MCF 10A (cell line): ENCODE measurements around the gene SCAP. TPM values are rescaled to one million over a fixed set of nuclear protein-coding genes. Genes with fewer than 3 reads are reported as not detected.

Experiments
- BruUV-seq: library from RNA; stranded (reverse); fragments of 400-500 nt; replicated peaks from 2 replicates; lab custom pipeline; 2021; lab: Mats Ljungman, UMichigan
- CTCF ChIA-PET: fragments of 300-600 bp; sonication (Branson Sonifier 250); formaldehyde crosslinking; extraction: SDS; loops from one replicate; lab custom pipeline; 2021; ENCODE audit warnings: antibody characterized with exemption, inconsistent platforms; lab: Yijun Ruan, JAX
- POLR2A ChIA-PET: fragments of 300-600, 350-650 bp; sonication (Branson Sonifier 250); formaldehyde crosslinking; extraction: SDS; loops from one replicate; lab custom pipeline; 2020; ENCODE audit warnings: antibody characterized with exemption, inconsistent platforms; lab: Yijun Ruan, JAX
- DNase-seq: peaks from one replicate; pipeline ENCODE4 v3.0.0-alpha.2; 2018; ENCODE audit not compliant: unreplicated experiment
- H3K27ac Mint-ChIP-seq: one replicate; pipeline ENCODE4 v1.8.0; 2022; ENCODE audit warnings: mild to moderate bottlenecking, low read depth, mixed read lengths; ENCODE audit not compliant: unreplicated experiment
- H3K27me3 Mint-ChIP-seq: one replicate; pipeline ENCODE4 v1.8.0; 2022; ENCODE audit warnings: mixed read lengths; ENCODE audit not compliant: insufficient read depth, unreplicated experiment
- H3K36me3 Mint-ChIP-seq: one replicate; pipeline ENCODE4 v1.8.0; 2022; ENCODE audit warnings: mild to moderate bottlenecking, moderate library complexity, mixed read lengths; ENCODE audit not compliant: insufficient read depth, unreplicated experiment
- H3K4me1 Mint-ChIP-seq: one replicate; pipeline ENCODE4 v1.8.0; 2022; ENCODE audit warnings: mixed read lengths; ENCODE audit not compliant: insufficient read depth, unreplicated experiment
- H3K4me3 Mint-ChIP-seq: one replicate; pipeline ENCODE4 v1.8.0; 2022; ENCODE audit warnings: mild to moderate bottlenecking, moderate library complexity, mixed read lengths; ENCODE audit not compliant: unreplicated experiment
- H3K9me3 Mint-ChIP-seq: one replicate; pipeline ENCODE4 v1.8.0; 2022; ENCODE audit warnings: mixed read lengths; ENCODE audit not compliant: unreplicated experiment
- CTCF ChIP-seq: fragments of 200-600 bp; IDR thresholded peaks from one replicate; pipeline ENCODE4 v1.8.0; 2022; ENCODE audit warnings: antibody characterized with exemption, mild to moderate bottlenecking; ENCODE audit not compliant: unreplicated experiment
- intact Hi-C: fragments of 100-400 bp; cut with micrococcal nuclease; formaldehyde crosslinking; loops from 2 replicates; pipeline ENCODE4 v1.14.1; 2022
- total RNA-seq: library from RNA; stranded (reverse); gene quantifications from 2 replicates; pipeline ENCODE4 v1.2.3, GENCODE V29; 2022

Gene SCAP
- total RNA-seq, 1 experiment from 2014 or later, result 87.8 TPM

- CTCF ChIA-PET, result interaction anchor here (0.5 kb wide), 1 partner anchor 703 kb away, joined by 3 read pairs; no protein-coding TSS in a partner anchor
- no peaks in the 10 kb centered on the region for H3K9me3 Mint-ChIP-seq
- H3K27ac Mint-ChIP-seq, result no peak overlapping the region
- POLR2A ChIA-PET, result no interaction called here
- intact Hi-C loops, result loop anchor here (5.0 kb wide), 1 partner anchor 102 kb away; the partner anchor contains the start of genes KIF9 and KLHL18
- peaks cover 33% of the 10 kb centered on the region for H3K4me1 Mint-ChIP-seq
- no TSS peak for BruUV-seq
- no peak overlapping the region for H3K4me3 Mint-ChIP-seq
- H3K36me3 Mint-ChIP-seq, result peaks cover 44% of the 10 kb centered on the region
- no peak for DNase-seq
- no peak for TF ChIP-seq CTCF
- no peaks in the 10 kb centered on the region for H3K27me3 Mint-ChIP-seq
Measured at GRCh38 chr3:47384425-47384824, 91.3 kb downstream of the SCAP start.

- Mint-ChIP-seq H3K27me3 (no peaks in the 10 kb centered on the region), H3K27ac (peak overlapping the region; percentile 99), H3K4me1 (peaks cover 33% of the 10 kb centered on the region), H3K9me3 (no peaks in the 10 kb centered on the region), H3K4me3 (peak overlapping the region; percentile 97), H3K36me3 (peaks cover 19% of the 10 kb centered on the region)
- intact Hi-C loops, result loop anchor here (5.0 kb wide), 1 partner anchor 99 kb away; the partner anchor contains the start of genes KIF9 and KLHL18
- ChIA-PET POLR2A (interaction anchor here (0.5 to 2.0 kb wide), 22 partner anchors 8 to 887 kb away, joined by 3 to 13 read pairs (median 4); partner anchors contain the start of genes ALS2CL, CCDC12, KIF9 and KLHL18), CTCF (interaction anchor here (0.6 to 0.9 kb wide), 3 partner anchors 11 to 415 kb away, joined by 3 read pairs; no protein-coding TSS in a partner anchor)
- TF ChIP-seq CTCF, result no peak
- peak; percentile 82 for DNase-seq
- BruUV-seq, result TSS peak; percentile 51
Measured at GRCh38 chr3:47381317-47382157, 94.2 kb downstream of the SCAP start.

GRCh38 chr3:47380601-47381316 lies 95.0 kb downstream of the SCAP start, which contains the start of gene PTPN23:
Gene PTPN23, plus strand, starts transcription at chr3:47381021. Its CDS starts 76 bp downstream, at chr3:47381097.
- intact Hi-C loops, result loop anchor here (1.0 to 5.0 kb wide), 2 partner anchors 20 to 98 kb away; partner anchors contain the start of genes KIF9 and KLHL18

More at GRCh38 chr3:47380601-47381316, 95.0 kb downstream of the SCAP start, which contains the start of gene PTPN23:
- Mint-ChIP-seq H3K9me3 (no peaks in the 10 kb centered on the region), H3K36me3 (peaks cover 17% of the 10 kb centered on the region), H3K27me3 (no peaks in the 10 kb centered on the region), H3K27ac (peak within 1 kb of the TSS; percentile 99), H3K4me3 (peak within 1 kb of the TSS; percentile 97), H3K4me1 (peaks cover 31% of the 10 kb centered on the region)
- DNase-seq, result peak; percentile 99
- POLR2A ChIA-PET, result interaction anchor here (0.6 to 2.0 kb wide), 36 partner anchors 8 to 948 kb away, joined by 3 to 13 read pairs (median 4); partner anchors contain the start of genes ALS2CL, CCDC12, DHX30 and KIF9
- TF ChIP-seq CTCF, result no peak
- no TSS peak for BruUV-seq
- CTCF ChIA-PET, result interaction anchor here (0.6 to 1.3 kb wide), 6 partner anchors 9 to 676 kb away, joined by 3 to 6 read pairs (median 3); no protein-coding TSS in a partner anchor
